ENCODE data around the gene LDHAL6A. TPM values are rescaled to one million over a fixed set of nuclear protein-coding genes. Genes with fewer than 3 reads are reported as not detected.

Gene LDHAL6A
- total RNA-seq, 1 donor, result not detected

DNA sequence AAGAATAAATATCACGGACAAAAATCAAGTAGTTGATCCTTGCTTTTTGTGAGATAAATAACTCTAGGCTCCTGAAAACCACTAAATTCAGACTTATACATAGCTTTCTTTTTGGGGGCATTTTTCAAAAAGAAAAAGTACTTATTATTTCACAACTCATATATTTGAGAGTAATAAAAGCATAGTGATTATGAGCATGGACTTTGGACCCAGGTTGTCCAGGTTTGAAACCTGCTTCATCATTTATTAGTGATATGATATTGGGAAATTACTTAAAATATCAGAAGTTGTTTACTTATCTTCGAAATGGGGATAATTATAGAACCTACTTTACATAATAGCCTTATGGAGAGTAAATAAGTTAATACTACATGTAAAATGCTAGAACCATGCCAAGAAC is 17.0 kb upstream of the LDHAL6A start:
- Histone ChIP-seq H4K20me1 (ENCODE audit: insufficient read depth, low read length) (no peaks in the 10 kb centered on the region), H3K4me1 (ENCODE audit: insufficient read depth, low read length) (no peaks in the 10 kb centered on the region), H3K27me3 (ENCODE audit: insufficient read depth, low read length) (no peaks in the 10 kb centered on the region), H2AFZ (ENCODE audit: low read length) (no peak overlapping the region), H3K4me2 (ENCODE audit: insufficient read depth, low read length) (no peak overlapping the region), H3K79me2 (ENCODE audit: insufficient read depth, low read length) (no peaks in the 10 kb centered on the region), H3K9me3 (ENCODE audit: low read depth, low read length) (no peaks in the 10 kb centered on the region), H3K4me3 (ENCODE audit: insufficient read depth, low read length) (no peak overlapping the region), H3K27ac (ENCODE audit: low read depth, low read length) (no peak overlapping the region), H3K36me3 (ENCODE audit: insufficient read depth, low read length) (no peaks in the 10 kb centered on the region)
- TF ChIP-seq CTCF (IDR thresholded peaks at IDR 0.05; ENCODE audit: extremely low read depth, low read depth, low read length), result no peak
- DNase-seq (ENCODE audit: insufficient read length, low spot score, missing footprints), result no peak

DNA sequence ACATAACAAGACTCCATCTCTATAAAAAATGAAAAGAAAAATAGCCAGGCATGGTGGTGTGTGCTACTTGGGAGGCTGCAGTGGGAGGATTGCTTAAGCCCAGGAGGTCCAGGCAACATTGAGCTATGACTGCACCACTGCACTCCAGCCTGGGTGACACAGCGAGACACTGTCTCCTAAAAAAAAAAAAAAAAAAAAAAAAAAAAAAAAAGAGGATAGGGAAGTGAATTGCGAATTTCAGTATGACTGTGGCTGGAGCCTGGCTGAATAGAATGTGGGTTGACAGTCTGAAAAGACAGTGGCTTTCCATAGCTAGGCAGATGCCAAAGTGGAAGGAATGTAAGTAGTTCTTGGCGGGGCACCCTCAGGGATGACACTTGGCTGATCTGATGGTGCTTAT is 6.4 kb upstream of the LDHAL6A start:
- H3K36me3 ChIP-seq (ENCODE audit: insufficient read depth, low read length), result no peaks in the 10 kb centered on the region
- no peak overlapping the region for H3K4me3 ChIP-seq (ENCODE audit: insufficient read depth, low read length)
- H3K4me2 ChIP-seq (ENCODE audit: insufficient read depth, low read length), result no peak overlapping the region
- H3K27ac ChIP-seq (ENCODE audit: low read depth, low read length), result no peak overlapping the region
- no peaks in the 10 kb centered on the region for H4K20me1 ChIP-seq (ENCODE audit: insufficient read depth, low read length)
- no peaks in the 10 kb centered on the region for H3K4me1 ChIP-seq (ENCODE audit: insufficient read depth, low read length)
- no peaks in the 10 kb centered on the region for H3K79me2 ChIP-seq (ENCODE audit: insufficient read depth, low read length)
- H3K27me3 ChIP-seq (ENCODE audit: insufficient read depth, low read length), result peaks cover 5% of the 10 kb centered on the region
- H2AFZ ChIP-seq (ENCODE audit: low read length), result no peak overlapping the region
- no peak for DNase-seq (ENCODE audit: insufficient read length, low spot score, missing footprints)
- no peaks in the 10 kb centered on the region for H3K9me3 ChIP-seq (ENCODE audit: low read depth, low read length)
- TF ChIP-seq CTCF (IDR thresholded peaks at IDR 0.05; ENCODE audit: extremely low read depth, low read depth, low read length), result no peak

DNA sequence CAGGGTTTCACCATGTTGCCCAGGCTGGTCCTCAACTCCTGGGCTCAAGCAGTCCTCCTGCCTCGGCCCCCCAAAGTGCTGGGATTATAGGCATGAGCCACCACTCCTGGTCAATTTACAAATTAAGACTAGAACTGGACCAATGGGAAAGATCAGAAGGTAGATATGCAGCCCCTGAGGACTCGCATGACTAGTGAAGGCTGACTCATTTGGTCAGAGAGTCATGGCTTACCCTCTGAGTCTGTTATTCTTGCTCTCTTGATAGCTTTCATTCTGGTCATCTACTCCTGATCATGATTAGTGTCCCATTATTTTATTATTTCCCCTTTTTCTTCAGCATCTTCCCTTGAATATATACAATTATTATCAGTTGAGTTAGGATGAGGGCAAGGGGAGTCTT is 2.7 kb upstream of the LDHAL6A start:
- peak overlapping the region; percentile 16 for H3K4me2 ChIP-seq (ENCODE audit: insufficient read depth, low read length)
- no peak overlapping the region for H3K4me3 ChIP-seq (ENCODE audit: insufficient read depth, low read length)
- no peaks in the 10 kb centered on the region for H4K20me1 ChIP-seq (ENCODE audit: insufficient read depth, low read length)
- peak; percentile 98 for DNase-seq (ENCODE audit: insufficient read length, low spot score, missing footprints)
- H2AFZ ChIP-seq (ENCODE audit: low read length), result no peak overlapping the region
- H3K9me3 ChIP-seq (ENCODE audit: low read depth, low read length), result no peaks in the 10 kb centered on the region
- H3K79me2 ChIP-seq (ENCODE audit: insufficient read depth, low read length), result no peaks in the 10 kb centered on the region
- H3K27me3 ChIP-seq (ENCODE audit: insufficient read depth, low read length), result peaks cover 5% of the 10 kb centered on the region
- TF ChIP-seq CTCF (IDR thresholded peaks at IDR 0.05; ENCODE audit: extremely low read depth, low read depth, low read length), result no peak
- no peaks in the 10 kb centered on the region for H3K36me3 ChIP-seq (ENCODE audit: insufficient read depth, low read length)
- no peaks in the 10 kb centered on the region for H3K4me1 ChIP-seq (ENCODE audit: insufficient read depth, low read length)
- no peak overlapping the region for H3K27ac ChIP-seq (ENCODE audit: low read depth, low read length)

- no peaks in the 10 kb centered on the region for H3K9me3 ChIP-seq (ENCODE audit: low read depth, low read length)
- H3K27ac ChIP-seq (ENCODE audit: low read depth, low read length), result no peak overlapping the region
- H3K36me3 ChIP-seq (ENCODE audit: insufficient read depth, low read length), result no peaks in the 10 kb centered on the region
- H2AFZ ChIP-seq (ENCODE audit: low read length), result no peak overlapping the region
- no peaks in the 10 kb centered on the region for H3K27me3 ChIP-seq (ENCODE audit: insufficient read depth, low read length)
- H3K79me2 ChIP-seq (ENCODE audit: insufficient read depth, low read length), result no peaks in the 10 kb centered on the region
- H4K20me1 ChIP-seq (ENCODE audit: insufficient read depth, low read length), result no peaks in the 10 kb centered on the region
- no peak overlapping the region for H3K4me2 ChIP-seq (ENCODE audit: insufficient read depth, low read length)
- peak; percentile 65 for DNase-seq (ENCODE audit: insufficient read length, low spot score, missing footprints)
- H3K4me3 ChIP-seq (ENCODE audit: insufficient read depth, low read length), result no peak overlapping the region
- TF ChIP-seq CTCF (IDR thresholded peaks at IDR 0.05; ENCODE audit: extremely low read depth, low read depth, low read length), result no peak
- no peaks in the 10 kb centered on the region for H3K4me1 ChIP-seq (ENCODE audit: insufficient read depth, low read length)
These were observed 1.8 kb downstream of the LDHAL6A start for GRCh38 chr11:18457450-18457849.

All from osteoblast (primary cell).